Measurements from ENCODE around the gene U2SURP.

The U2SURP gene

DNA sequence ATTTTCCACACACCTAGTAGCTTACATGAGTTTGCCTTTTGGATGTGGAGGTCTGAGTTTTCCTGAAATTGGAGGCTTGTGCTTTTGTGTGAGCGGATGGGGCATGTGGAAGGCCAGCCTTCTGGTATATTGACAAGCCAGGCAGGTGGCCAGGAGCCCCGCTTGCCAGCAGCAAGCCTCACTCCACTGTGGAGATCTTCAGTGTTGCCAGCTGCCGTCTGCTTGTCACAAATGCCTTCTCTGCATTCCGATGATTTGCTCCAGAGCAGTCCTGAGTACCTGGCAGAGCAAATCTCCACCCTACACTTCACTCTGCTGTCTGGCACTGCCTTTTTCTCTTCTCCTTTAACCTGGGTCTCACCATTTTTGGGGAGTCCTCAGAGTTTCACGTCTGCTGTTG, 89.1 kb downstream of the U2SURP start:
- H3K4me3 ChIP-seq (ENCODE audit: low read depth, low read length), result no peak overlapping the region
- TF ChIP-seq, protein P1, sequence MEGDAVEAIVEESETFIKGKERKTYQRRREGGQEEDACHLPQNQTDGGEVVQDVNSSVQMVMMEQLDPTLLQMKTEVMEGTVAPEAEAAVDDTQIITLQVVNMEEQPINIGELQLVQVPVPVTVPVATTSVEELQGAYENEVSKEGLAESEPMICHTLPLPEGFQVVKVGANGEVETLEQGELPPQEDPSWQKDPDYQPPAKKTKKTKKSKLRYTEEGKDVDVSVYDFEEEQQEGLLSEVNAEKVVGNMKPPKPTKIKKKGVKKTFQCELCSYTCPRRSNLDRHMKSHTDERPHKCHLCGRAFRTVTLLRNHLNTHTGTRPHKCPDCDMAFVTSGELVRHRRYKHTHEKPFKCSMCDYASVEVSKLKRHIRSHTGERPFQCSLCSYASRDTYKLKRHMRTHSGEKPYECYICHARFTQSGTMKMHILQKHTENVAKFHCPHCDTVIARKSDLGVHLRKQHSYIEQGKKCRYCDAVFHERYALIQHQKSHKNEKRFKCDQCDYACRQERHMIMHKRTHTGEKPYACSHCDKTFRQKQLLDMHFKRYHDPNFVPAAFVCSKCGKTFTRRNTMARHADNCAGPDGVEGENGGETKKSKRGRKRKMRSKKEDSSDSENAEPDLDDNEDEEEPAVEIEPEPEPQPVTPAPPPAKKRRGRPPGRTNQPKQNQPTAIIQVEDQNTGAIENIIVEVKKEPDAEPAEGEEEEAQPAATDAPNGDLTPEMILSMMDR (IDR thresholded peaks at IDR 0.05; ENCODE audit: borderline replicate concordance, insufficient read depth, low read depth, low read length), result no peak

- TF ChIP-seq, protein P1 (IDR thresholded peaks at IDR 0.05; ENCODE audit: borderline replicate concordance, insufficient read depth, low read depth, low read length), result no peak
Observed at GRCh38 chr3:143090976-143091837, 89.8 kb downstream of the U2SURP start.

GRCh38 chr3:143092191-143092590, 90.8 kb downstream of the U2SURP start:
- TF ChIP-seq, protein P1 (IDR thresholded peaks at IDR 0.05; ENCODE audit: borderline replicate concordance, insufficient read depth, low read depth, low read length), result no peak

More at GRCh38 chr3:143090976-143091837, 89.8 kb downstream of the U2SURP start:
- H3K4me3 ChIP-seq (ENCODE audit: low read depth, low read length), result no peak overlapping the region

GRCh38 chr3:143095813-143096212, 94.4 kb downstream of the U2SURP start:
- TF ChIP-seq, protein P1 (IDR thresholded peaks at IDR 0.05; ENCODE audit: borderline replicate concordance, insufficient read depth, low read depth, low read length), result no peak
- no peak overlapping the region for H3K4me3 ChIP-seq (ENCODE audit: low read depth, low read length)

More at GRCh38 chr3:143092191-143092590, 90.8 kb downstream of the U2SURP start:
- H3K4me3 ChIP-seq (ENCODE audit: low read depth, low read length), result no peak overlapping the region

DNA sequence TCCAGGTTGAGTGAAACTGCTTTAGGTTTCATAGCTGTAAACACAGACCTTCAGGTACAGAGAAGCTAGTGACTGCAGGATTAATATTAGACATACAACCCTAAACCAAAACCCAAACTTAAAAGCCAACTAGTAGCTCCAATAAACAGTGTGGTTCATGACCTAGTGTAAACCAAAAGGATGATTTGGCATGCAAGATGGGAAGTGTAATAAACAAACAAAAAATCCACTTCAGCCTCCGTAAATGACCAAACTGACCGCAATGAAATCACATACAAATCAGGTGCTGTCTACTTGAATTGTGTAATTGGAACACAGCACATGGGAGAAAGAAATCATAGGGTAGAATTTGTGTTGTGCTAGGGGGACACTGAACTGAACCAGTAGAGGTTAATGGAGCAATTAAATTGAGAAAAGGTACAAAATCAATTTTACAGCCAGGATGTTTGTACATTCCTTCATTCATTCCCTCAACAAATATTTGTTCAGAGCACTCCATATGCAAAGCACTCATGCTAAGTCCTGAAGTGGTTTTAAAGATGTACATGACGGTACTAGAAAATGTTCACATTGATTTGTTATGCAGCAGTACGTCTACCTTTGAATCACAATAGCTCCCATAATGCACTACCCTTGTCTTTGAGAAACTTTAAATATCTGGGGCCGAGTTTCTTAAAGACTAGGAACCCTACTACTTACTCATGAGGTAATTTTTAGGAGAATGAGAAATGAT, 96.8 kb downstream of the U2SURP start:
- no peak overlapping the region for H3K4me3 ChIP-seq (ENCODE audit: low read depth, low read length)
- TF ChIP-seq, protein P1 (IDR thresholded peaks at IDR 0.05; ENCODE audit: borderline replicate concordance, insufficient read depth, low read depth, low read length), result no peak

- TF ChIP-seq, protein P1 (IDR thresholded peaks at IDR 0.05; ENCODE audit: borderline replicate concordance, insufficient read depth, low read depth, low read length), result no peak
- no peak overlapping the region for H3K4me3 ChIP-seq (ENCODE audit: low read depth, low read length)
Observed at GRCh38 chr3:143099210-143099609, 97.8 kb downstream of the U2SURP start.
